OCI-LY1 (cell line): ENCODE results near the gene VPS37C.
"Not testable (repeated sequence)": the region's sequence is repeated elsewhere in the genome, so short reads cannot be mapped to it uniquely, and the experiment has no call there.

ENCODE experiments used
- H2AFZ ChIP-seq: fragments of 200-600 bp; sonication (generic), shearing (Covaris generic); 2 replicates; pipeline ENCODE4 v1.6.0; 2014; ENCODE audit warnings: antibody characterized with exemption, mild to moderate bottlenecking, low read length
- H3F3A ChIP-seq: fragments of 200-600 bp; sonication (generic), shearing (Covaris generic); 2 replicates; pipeline ENCODE4 v1.6.0; 2014; ENCODE audit warnings: mild to moderate bottlenecking, antibody characterized with exemption, low read length, moderate library complexity; ENCODE audit not compliant: insufficient read depth
- H3K27ac ChIP-seq: fragments of 200-600 bp; sonication (generic); 2 replicates; pipeline ENCODE4 v1.5.1; 2014; ENCODE audit warnings: low read length, mixed run types, mild to moderate bottlenecking, low read depth; ENCODE audit not compliant: poor library complexity, severe bottlenecking
- H3K27me3 ChIP-seq: fragments of 200-600 bp; sonication (generic); 2 replicates; pipeline ENCODE4 v1.6.0; 2014; ENCODE audit warnings: antibody characterized with exemption, mild to moderate bottlenecking, low read length, moderate library complexity; ENCODE audit not compliant: insufficient read depth
- H3K36me3 ChIP-seq: fragments of 200-600 bp; sonication (generic); 2 replicates; pipeline ENCODE4 v1.6.1; 2014; ENCODE audit warnings: mild to moderate bottlenecking, antibody characterized with exemption, low read length, moderate library complexity, mixed read lengths; ENCODE audit not compliant: insufficient read depth
- H3K4me1 ChIP-seq: fragments of 200-600 bp; sonication (generic); 2 replicates; pipeline ENCODE4 v1.5.1; 2014; ENCODE audit warnings: mild to moderate bottlenecking, low read length, moderate library complexity; ENCODE audit not compliant: insufficient read depth, severe bottlenecking
- H3K4me2 ChIP-seq: fragments of 200-600 bp; sonication (generic), shearing (Covaris generic); 2 replicates; pipeline ENCODE4 v1.6.1; 2014; ENCODE audit warnings: low read length
- H3K4me3 ChIP-seq: fragments of 200-600 bp; sonication (generic); 2 replicates; pipeline ENCODE4 v1.5.1; 2014; ENCODE audit warnings: low read length, low read depth, mild to moderate bottlenecking, mixed read lengths; ENCODE audit not compliant: poor library complexity, severe bottlenecking
- H3K79me2 ChIP-seq: fragments of 200-600 bp; shearing (Covaris generic); 2 replicates; pipeline ENCODE4 v1.6.1; 2016; ENCODE audit warnings: mixed run types, low read length, mixed read lengths; ENCODE audit not compliant: insufficient read depth
- H3K9ac ChIP-seq: fragments of 200-600 bp; sonication (generic), shearing (Covaris generic); 2 replicates; pipeline ENCODE4 v1.6.1; 2014; ENCODE audit warnings: mild to moderate bottlenecking, low read length, mixed read lengths
- H3K9me2 ChIP-seq: fragments of 200-600 bp; sonication (generic), shearing (Covaris generic); 2 replicates; pipeline ENCODE4 v1.6.1; 2014; ENCODE audit warnings: low read depth, mild to moderate bottlenecking, low read length, mixed read lengths
- H3K9me3 ChIP-seq: fragments of 200-600 bp; shearing (Covaris generic); 2 replicates; pipeline ENCODE4 v1.6.1; 2014; ENCODE audit warnings: low read length, mixed read lengths
- H4K20me1 ChIP-seq: fragments of 200-600 bp; sonication (generic), shearing (Covaris generic); 2 replicates; pipeline ENCODE4 v1.6.0; 2016; ENCODE audit warnings: mild to moderate bottlenecking, low read length; ENCODE audit not compliant: insufficient read depth
- CTCF ChIP-seq: fragments of 200-600 bp; sonication (generic), shearing (Covaris generic); IDR thresholded peaks from 2 replicates; pipeline ENCODE4 v1.5.1; 2017; ENCODE audit warnings: mild to moderate bottlenecking, antibody characterized with exemption, low read length, moderate library complexity, mixed read lengths
- EZH2 ChIP-seq: fragments of 200-600 bp; sonication (generic), shearing (Covaris generic); IDR thresholded peaks from 2 replicates; pipeline ENCODE4 v1.8.0; 2017; ENCODE audit warnings: borderline replicate concordance, mixed run types, mild to moderate bottlenecking, antibody characterized with exemption, low read length, moderate library complexity, mixed read lengths

Gene VPS37C

GRCh38 chr11:61186504-61186903 is 25.3 kb upstream of the VPS37C start:
- Histone ChIP-seq H3K9me2 (no peaks in the 10 kb centered on the region), H3F3A (no peaks in the 10 kb centered on the region), H3K27ac (no peak overlapping the region), H3K4me3 (no peak overlapping the region), H3K79me2 (no peaks in the 10 kb centered on the region), H3K4me1 (no peaks in the 10 kb centered on the region), H3K9me3 (peaks cover 5% of the 10 kb centered on the region; the same call in 1 of the 2 replicates), H3K9ac (no peak overlapping the region), H2AFZ (no peak overlapping the region), H3K36me3 (no peaks in the 10 kb centered on the region), H3K27me3 (no peaks in the 10 kb centered on the region; the same call in 1 of the 2 replicates), H3K4me2 (no peak overlapping the region), H4K20me1 (no peaks in the 10 kb centered on the region)
- no peak for TF ChIP-seq CTCF
- TF ChIP-seq EZH2, result no peak

- TF ChIP-seq CTCF, result no peak
- TF ChIP-seq EZH2, result no peak
- no peak overlapping the region for H3K9ac ChIP-seq
- peaks cover 9% of the 10 kb centered on the region; the same call in 1 of the 2 replicates for H3K27me3 ChIP-seq
These were observed 22.4 kb upstream of the VPS37C start for GRCh38 chr11:61183645-61184044.

GRCh38 chr11:61181489-61181888 is 20.3 kb upstream of the VPS37C start:
- H3F3A ChIP-seq, result no peaks in the 10 kb centered on the region
- H3K9me3 ChIP-seq, result no peaks in the 10 kb centered on the region
- no peaks in the 10 kb centered on the region for H3K79me2 ChIP-seq
- no peak overlapping the region for H3K4me2 ChIP-seq
- no peak for TF ChIP-seq CTCF
- no peak for TF ChIP-seq EZH2
- H3K4me3 ChIP-seq, result no peak overlapping the region
- H3K9me2 ChIP-seq, result no peaks in the 10 kb centered on the region
- no peak overlapping the region for H3K9ac ChIP-seq
- no peaks in the 10 kb centered on the region for H3K4me1 ChIP-seq
- H3K27me3 ChIP-seq, result peaks cover 9% of the 10 kb centered on the region; the same call in 1 of the 2 replicates
- H3K36me3 ChIP-seq, result no peaks in the 10 kb centered on the region
- no peak overlapping the region for H2AFZ ChIP-seq
- H3K27ac ChIP-seq, result no peak overlapping the region
- H4K20me1 ChIP-seq, result no peaks in the 10 kb centered on the region

More at GRCh38 chr11:61183645-61184044, 22.4 kb upstream of the VPS37C start:
- Histone ChIP-seq H3K36me3 (no peaks in the 10 kb centered on the region), H4K20me1 (no peaks in the 10 kb centered on the region), H3K4me1 (no peaks in the 10 kb centered on the region), H3K9me2 (no peaks in the 10 kb centered on the region), H3K27ac (no peak overlapping the region), H3K4me3 (no peak overlapping the region), H3F3A (no peaks in the 10 kb centered on the region), H3K79me2 (no peaks in the 10 kb centered on the region), H3K4me2 (no peak overlapping the region), H2AFZ (no peak overlapping the region), H3K9me3 (no peaks in the 10 kb centered on the region)

- H3K4me1 ChIP-seq, H3K36me3 ChIP-seq, H3F3A ChIP-seq, H3K9me2 ChIP-seq, H3K4me3 ChIP-seq, H3K9me3 ChIP-seq, H2AFZ ChIP-seq, H3K4me2 ChIP-seq, H4K20me1 ChIP-seq, H3K9ac ChIP-seq, H3K27ac ChIP-seq, H3K79me2 ChIP-seq: not testable (repeated sequence)
- H3K27me3 ChIP-seq, result peaks cover 14% of the 10 kb centered on the region
These were observed 19.0 kb upstream of the VPS37C start for GRCh38 chr11:61180205-61180604.
